Activated CD4-positive, alpha-beta T cell treated with anti-CD3 and anti-CD28 coated beads, Interleukin-2, amount 10 ng/mL, durations not matched to agents 7 days and 5 days (primary cell): ENCODE results near the gene RBFOX2. TPM values are rescaled to one million over a fixed set of nuclear protein-coding genes. Genes with fewer than 3 reads are reported as not detected.

Source experiments
- CTCF ChIA-PET: fragments of 350-600 bp; sonication (Branson Sonifier 250); formaldehyde crosslinking; loops from one replicate; lab custom pipeline; 2021; ENCODE audit warnings: antibody characterized with exemption; lab: Charles Lee
- POLR2A ChIA-PET: fragments of 350-600 bp; sonication (Branson Sonifier 250); formaldehyde crosslinking; loops from one replicate; lab custom pipeline; 2021; ENCODE audit warnings: antibody characterized with exemption; lab: Charles Lee
- DNase-seq: peaks from one replicate; pipeline ENCODE4 v3.0.0-alpha.2; 2020
- H3K27ac Mint-ChIP-seq: one replicate; pipeline ENCODE4 v1.8.0; 2021; ENCODE audit warnings: mild to moderate bottlenecking, moderate library complexity, mixed read lengths
- H3K27me3 Mint-ChIP-seq: one replicate; pipeline ENCODE4 v1.8.0; 2021; ENCODE audit warnings: mixed read lengths
- H3K36me3 Mint-ChIP-seq: one replicate; pipeline ENCODE4 v1.8.0; 2021; ENCODE audit warnings: low read depth, mixed read lengths
- H3K4me1 Mint-ChIP-seq: one replicate; pipeline ENCODE4 v1.8.0; 2021; ENCODE audit warnings: mixed read lengths
- H3K4me3 Mint-ChIP-seq: one replicate; pipeline ENCODE4 v1.8.0; 2021; ENCODE audit warnings: mild to moderate bottlenecking, moderate library complexity, mixed read lengths
- H3K9me3 Mint-ChIP-seq: one replicate; pipeline ENCODE4 v1.8.0; 2021; ENCODE audit warnings: mixed read lengths
- total RNA-seq, 2 experiments: library from RNA; stranded (reverse); gene quantifications; one replicate each; pipeline ENCODE4 v1.2.3, GENCODE V29; 2021

RBFOX2 gene
- total RNA-seq, 2 experiments from 2014 or later = 0.77 to 0.99 TPM

DNA sequence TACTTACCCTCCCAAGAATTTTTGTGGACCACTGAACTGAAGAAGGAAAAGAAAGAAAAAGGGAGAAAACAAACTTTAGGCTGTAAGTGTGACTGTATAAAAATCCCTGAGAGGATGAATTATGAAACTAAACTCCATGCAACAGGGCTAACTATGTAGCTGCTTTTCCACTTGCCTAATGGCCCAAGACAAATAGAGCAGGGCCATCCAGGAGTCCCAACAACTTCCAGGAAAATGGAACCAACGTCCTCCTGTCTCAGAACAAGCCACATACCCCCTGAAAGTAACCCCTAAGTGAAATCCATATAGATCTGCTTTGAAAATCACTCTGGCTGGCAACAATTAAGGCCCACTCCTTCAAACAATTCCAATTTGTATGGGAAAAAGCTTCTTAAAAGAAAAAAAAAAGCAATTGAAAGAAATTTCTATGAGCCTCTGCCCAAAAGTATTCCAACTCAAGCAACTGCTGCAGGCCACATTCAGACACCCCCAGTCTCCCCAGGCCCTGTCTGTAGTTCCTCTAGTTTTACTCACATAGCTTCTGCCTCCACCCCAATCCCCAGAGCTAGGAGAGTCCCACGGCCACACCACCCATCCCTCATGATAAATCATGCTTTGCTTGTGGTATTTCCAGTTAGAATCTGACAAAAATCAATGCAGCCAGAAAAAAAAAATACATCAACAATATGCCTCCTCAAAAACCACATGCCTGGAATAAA, 12.7 kb downstream of the RBFOX2 start:
- H3K4me3 Mint-ChIP-seq = no peak overlapping the region
- H3K27ac Mint-ChIP-seq = no peak overlapping the region
- H3K36me3 Mint-ChIP-seq = no peaks in the 10 kb centered on the region
- H3K9me3 Mint-ChIP-seq = no peaks in the 10 kb centered on the region
- no peaks in the 10 kb centered on the region for H3K4me1 Mint-ChIP-seq
- ChIA-PET CTCF (interaction anchor here (1.6 kb wide), 1 partner anchor 50 kb away, joined by 5 read pairs; no protein-coding TSS in a partner anchor), POLR2A (no interaction called here)
- DNase-seq = no peak
- peaks cover 2% of the 10 kb centered on the region for H3K27me3 Mint-ChIP-seq

- Mint-ChIP-seq H3K4me1 (no peaks in the 10 kb centered on the region), H3K27me3 (peaks cover 2% of the 10 kb centered on the region)
- DNase-seq = no peak
Measured at GRCh38 chr22:36015155-36015810, 13.3 kb downstream of the RBFOX2 start.

GRCh38 chr22:36014546-36015074, 14.0 kb downstream of the RBFOX2 start:
- no peaks in the 10 kb centered on the region for H3K4me1 Mint-ChIP-seq
- H3K9me3 Mint-ChIP-seq = no peaks in the 10 kb centered on the region
- no peak for DNase-seq
- no peak overlapping the region for H3K4me3 Mint-ChIP-seq
- CTCF ChIA-PET = interaction anchor here (1.5 to 1.6 kb wide), 2 partner anchors 10 to 51 kb away, joined by 4 to 5 read pairs; no protein-coding TSS in a partner anchor
- POLR2A ChIA-PET = interaction anchor here (0.6 kb wide), 1 partner anchor 78 kb away, joined by 7 read pairs; no protein-coding TSS in a partner anchor
- no peaks in the 10 kb centered on the region for H3K36me3 Mint-ChIP-seq
- H3K27ac Mint-ChIP-seq = no peak overlapping the region
- peaks cover 2% of the 10 kb centered on the region for H3K27me3 Mint-ChIP-seq

More at GRCh38 chr22:36015155-36015810, 13.3 kb downstream of the RBFOX2 start:
- Mint-ChIP-seq H3K36me3 (no peaks in the 10 kb centered on the region), H3K4me3 (no peak overlapping the region), H3K27ac (no peak overlapping the region), H3K9me3 (no peaks in the 10 kb centered on the region)
- ChIA-PET CTCF (interaction anchor here (1.5 to 1.6 kb wide), 2 partner anchors 10 to 51 kb away, joined by 4 to 5 read pairs; no protein-coding TSS in a partner anchor), POLR2A (interaction anchor here (0.6 kb wide), 1 partner anchor 79 kb away, joined by 7 read pairs; no protein-coding TSS in a partner anchor)

GRCh38 chr22:36012332-36012731, 16.3 kb downstream of the RBFOX2 start:
- H3K27ac Mint-ChIP-seq = no peak overlapping the region
- POLR2A ChIA-PET = no interaction called here

DNA sequence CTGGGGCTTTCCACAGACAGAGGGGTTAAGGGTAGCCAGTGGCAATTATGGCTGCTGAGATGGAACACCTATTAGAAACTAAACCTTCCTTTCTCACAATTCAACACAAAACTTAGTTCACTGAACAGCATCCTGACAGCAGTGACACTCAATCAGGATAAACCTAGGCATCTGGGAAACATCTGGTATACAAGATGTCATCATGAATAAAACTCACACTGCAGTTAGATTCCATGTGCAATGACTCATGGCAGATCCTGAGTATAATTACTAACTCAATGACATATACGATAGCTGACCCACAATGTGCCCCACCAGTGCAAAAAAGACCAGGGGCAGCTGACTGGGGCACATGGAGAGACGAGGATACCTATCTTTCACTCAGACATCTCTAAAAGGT, 17.7 kb downstream of the RBFOX2 start:
- ChIA-PET POLR2A (no interaction called here), CTCF (interaction anchor here (0.7 kb wide), 1 partner anchor 55 kb away, joined by 4 read pairs; no protein-coding TSS in a partner anchor)
- Mint-ChIP-seq H3K4me1 (no peaks in the 10 kb centered on the region), H3K27me3 (peaks cover 9% of the 10 kb centered on the region), H3K36me3 (no peaks in the 10 kb centered on the region), H3K9me3 (no peaks in the 10 kb centered on the region), H3K27ac (no peak overlapping the region), H3K4me3 (no peak overlapping the region)
- DNase-seq = no peak

More at GRCh38 chr22:36012332-36012731, 16.3 kb downstream of the RBFOX2 start:
- Mint-ChIP-seq H3K4me3 (no peak overlapping the region), H3K4me1 (no peaks in the 10 kb centered on the region), H3K27me3 (peaks cover 2% of the 10 kb centered on the region), H3K9me3 (no peaks in the 10 kb centered on the region), H3K36me3 (no peaks in the 10 kb centered on the region)
- DNase-seq = no peak
- CTCF ChIA-PET = interaction anchor here (1.4 kb wide), 1 partner anchor 54 kb away, joined by 4 read pairs; no protein-coding TSS in a partner anchor

GRCh38 chr22:36010090-36010489, 18.5 kb downstream of the RBFOX2 start:
- no peaks in the 10 kb centered on the region for H3K4me1 Mint-ChIP-seq
- H3K36me3 Mint-ChIP-seq = no peaks in the 10 kb centered on the region
- DNase-seq = no peak
- no peak overlapping the region for H3K4me3 Mint-ChIP-seq
- no peaks in the 10 kb centered on the region for H3K9me3 Mint-ChIP-seq
- POLR2A ChIA-PET = no interaction called here
- no peak overlapping the region for H3K27ac Mint-ChIP-seq
- CTCF ChIA-PET = no interaction called here
- peaks cover 9% of the 10 kb centered on the region for H3K27me3 Mint-ChIP-seq

GRCh38 chr22:36009085-36009484, 19.5 kb downstream of the RBFOX2 start:
- ChIA-PET POLR2A (no interaction called here), CTCF (interaction anchor here (0.6 kb wide), 1 partner anchor 512 kb away, joined by 3 read pairs; no protein-coding TSS in a partner anchor)
- Mint-ChIP-seq H3K27me3 (peaks cover 9% of the 10 kb centered on the region), H3K4me1 (no peaks in the 10 kb centered on the region), H3K4me3 (no peak overlapping the region), H3K36me3 (no peaks in the 10 kb centered on the region), H3K27ac (no peak overlapping the region), H3K9me3 (no peaks in the 10 kb centered on the region)
- DNase-seq = no peak

DNA sequence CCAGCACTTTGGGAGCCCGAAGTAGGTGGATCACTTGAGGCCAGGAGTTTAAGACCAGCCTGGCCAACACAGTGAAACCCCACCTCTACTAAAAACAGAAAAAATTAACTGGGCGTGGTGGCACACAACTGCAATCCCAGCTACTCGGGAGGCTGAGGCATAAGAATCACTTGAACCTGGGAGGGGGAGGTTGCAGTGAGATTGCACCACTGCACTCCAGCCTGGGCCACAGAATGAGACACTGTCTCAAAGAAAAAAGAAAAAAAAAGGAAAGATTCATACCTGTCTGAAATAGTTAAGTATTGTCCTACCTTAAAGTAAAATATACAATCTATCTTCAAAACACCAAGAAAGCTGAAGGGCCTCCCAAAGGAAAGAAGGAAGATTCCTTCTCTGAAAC, 20.1 kb downstream of the RBFOX2 start:
- H3K4me1 Mint-ChIP-seq = no peaks in the 10 kb centered on the region
- H3K4me3 Mint-ChIP-seq = no peak overlapping the region
- H3K9me3 Mint-ChIP-seq = no peaks in the 10 kb centered on the region
- POLR2A ChIA-PET = no interaction called here
- H3K27me3 Mint-ChIP-seq = peaks cover 10% of the 10 kb centered on the region
- H3K27ac Mint-ChIP-seq = no peak overlapping the region
- CTCF ChIA-PET = interaction anchor here (0.6 kb wide), 1 partner anchor 511 kb away, joined by 3 read pairs; no protein-coding TSS in a partner anchor
- no peak for DNase-seq
- no peaks in the 10 kb centered on the region for H3K36me3 Mint-ChIP-seq

- CTCF ChIA-PET = no interaction called here
- peaks cover 10% of the 10 kb centered on the region for H3K27me3 Mint-ChIP-seq
Measured at GRCh38 chr22:36008131-36008530, 20.5 kb downstream of the RBFOX2 start.

DNA sequence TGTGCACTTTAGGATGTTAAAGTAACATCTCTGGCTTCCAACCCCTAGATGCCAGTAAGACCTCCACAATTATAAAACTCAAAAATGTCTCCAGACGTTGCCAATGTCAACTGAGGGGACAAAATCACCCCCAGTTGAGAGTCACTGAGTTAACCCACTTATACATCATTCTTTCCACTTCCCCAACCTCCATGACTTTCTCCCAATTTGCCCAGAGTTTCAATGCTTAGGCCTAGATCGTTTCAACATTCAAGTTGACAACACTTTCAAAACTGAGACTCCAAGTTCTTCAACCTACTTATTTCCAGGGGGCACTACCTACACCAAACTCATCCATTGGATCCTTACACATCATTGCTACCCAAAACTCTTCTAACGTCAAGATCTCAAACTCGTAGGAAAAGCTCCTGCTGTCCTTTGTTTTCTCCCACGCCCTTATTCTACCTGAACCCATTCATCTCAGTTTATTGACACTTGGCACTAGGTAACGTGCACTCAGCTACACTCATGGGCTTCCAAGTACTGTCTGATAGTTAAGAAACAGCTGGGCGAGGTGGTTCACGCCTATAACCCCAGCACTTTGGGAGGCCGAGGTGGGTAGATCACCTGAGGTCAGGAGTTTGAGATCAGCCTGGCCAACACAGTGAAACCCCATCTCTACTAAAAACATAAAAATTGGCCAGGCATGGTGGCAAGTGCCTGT, 24.5 kb downstream of the RBFOX2 start:
- CTCF ChIA-PET = no interaction called here
- Mint-ChIP-seq H3K4me3 (no peak overlapping the region), H3K27me3 (peaks cover 10% of the 10 kb centered on the region), H3K27ac (no peak overlapping the region), H3K4me1 (no peaks in the 10 kb centered on the region), H3K36me3 (no peaks in the 10 kb centered on the region), H3K9me3 (no peaks in the 10 kb centered on the region)
- POLR2A ChIA-PET = no interaction called here
- no peak for DNase-seq

More at GRCh38 chr22:36008131-36008530, 20.5 kb downstream of the RBFOX2 start:
- Mint-ChIP-seq H3K27ac (no peak overlapping the region), H3K36me3 (no peaks in the 10 kb centered on the region), H3K4me3 (no peak overlapping the region), H3K4me1 (no peaks in the 10 kb centered on the region), H3K9me3 (no peaks in the 10 kb centered on the region)
- no peak for DNase-seq
- POLR2A ChIA-PET = no interaction called here

DNA sequence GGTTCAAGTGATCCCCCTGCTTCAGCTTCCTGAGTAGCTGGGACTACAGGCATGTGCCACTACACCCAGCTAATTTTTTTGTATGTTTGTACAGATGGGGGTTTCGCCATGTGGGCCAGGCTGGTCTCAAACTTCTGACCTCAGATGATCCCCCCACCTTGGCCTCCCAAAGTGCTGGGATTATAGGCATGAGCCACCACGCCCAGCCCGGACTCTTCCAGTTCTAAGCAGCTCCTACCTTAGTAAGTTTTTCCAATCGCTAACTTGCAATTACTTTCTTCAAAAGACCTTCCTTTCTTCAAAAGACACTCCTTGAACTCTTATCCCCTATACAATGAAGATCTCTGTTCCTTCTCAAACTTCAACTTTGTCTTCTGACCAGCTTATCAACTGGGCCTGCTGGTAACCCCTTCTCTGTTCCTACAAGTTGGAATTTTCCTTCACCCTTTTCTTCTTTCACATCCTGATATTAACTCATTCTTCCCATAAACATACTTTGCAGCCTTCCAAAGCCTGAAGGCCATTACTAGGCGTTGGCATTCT, 25.8 kb downstream of the RBFOX2 start:
- H3K27ac Mint-ChIP-seq = no peak overlapping the region
- H3K27me3 Mint-ChIP-seq = peaks cover 10% of the 10 kb centered on the region
- ChIA-PET CTCF (interaction anchor here (0.5 to 0.9 kb wide), 2 partner anchors 35 to 125 kb away, joined by 3 read pairs; no protein-coding TSS in a partner anchor), POLR2A (no interaction called here)
- no peaks in the 10 kb centered on the region for H3K4me1 Mint-ChIP-seq
- H3K9me3 Mint-ChIP-seq = no peaks in the 10 kb centered on the region
- H3K4me3 Mint-ChIP-seq = no peak overlapping the region
- DNase-seq = no peak
- H3K36me3 Mint-ChIP-seq = no peaks in the 10 kb centered on the region

GRCh38 chr22:36002084-36002483, 26.5 kb downstream of the RBFOX2 start:
- H3K9me3 Mint-ChIP-seq = no peaks in the 10 kb centered on the region
- CTCF ChIA-PET = interaction anchor here (0.5 to 0.9 kb wide), 2 partner anchors 35 to 126 kb away, joined by 3 read pairs; no protein-coding TSS in a partner anchor
- no peak for DNase-seq
- no peaks in the 10 kb centered on the region for H3K4me1 Mint-ChIP-seq
- peaks cover 10% of the 10 kb centered on the region for H3K27me3 Mint-ChIP-seq
- POLR2A ChIA-PET = no interaction called here
- no peak overlapping the region for H3K27ac Mint-ChIP-seq
- H3K36me3 Mint-ChIP-seq = no peaks in the 10 kb centered on the region
- no peak overlapping the region for H3K4me3 Mint-ChIP-seq
